HEK293T (cell line): ENCODE results near the gene MYL7.
"Not testable (repeated sequence)": the region's sequence is repeated elsewhere in the genome, so short reads cannot be mapped to it uniquely, and the experiment has no call there.

ENCODE experiments used
- CTCF ChIA-PET: fragments of 350-600 bp; formaldehyde crosslinking; extraction: SDS; loops from one replicate; lab custom pipeline; 2021; ENCODE audit warnings: antibody characterized with exemption, inconsistent platforms; lab: Yijun Ruan, JAX
- POLR2A ChIA-PET: fragments of 350-600 bp; formaldehyde crosslinking; extraction: SDS; loops from one replicate; lab custom pipeline; 2020; ENCODE audit warnings: antibody characterized with exemption, inconsistent platforms; lab: Yijun Ruan, JAX
- DNase-seq: peaks from one replicate; pipeline ENCODE4 v3.0.0; 2012; ENCODE audit warnings: mixed read lengths; ENCODE audit errors: extremely low spot score
- ARNT ChIP-seq: fragments of 450-650 bp; IDR thresholded peaks from 2 replicates; pipeline ENCODE4 v1.6.1; 2017; ENCODE audit warnings: mild to moderate bottlenecking
- BHLHE40 ChIP-seq: fragments of 450-650 bp; IDR thresholded peaks from 2 replicates; pipeline ENCODE4 v1.6.1; 2016; ENCODE audit warnings: mild to moderate bottlenecking, moderate library complexity, borderline replicate concordance
- CTBP1 ChIP-seq: fragments of 450-650 bp; IDR thresholded peaks from 2 replicates; pipeline ENCODE4 v1.6.1; 2016; ENCODE audit warnings: borderline replicate concordance
- ELF4 ChIP-seq: fragments of 450-650 bp; IDR thresholded peaks from 2 replicates; pipeline ENCODE4 v1.6.1; 2017; ENCODE audit warnings: antibody characterized with exemption
- FOXA1 ChIP-seq: fragments of 450-650 bp; IDR thresholded peaks from 2 replicates; pipeline ENCODE4 v1.6.1; 2016; ENCODE audit warnings: mild to moderate bottlenecking
- FOXK2 ChIP-seq: fragments of 450-650 bp; IDR thresholded peaks from 2 replicates; pipeline ENCODE4 v1.6.1; 2016; ENCODE audit warnings: mild to moderate bottlenecking
- FOXM1 ChIP-seq: fragments of 450-650 bp; IDR thresholded peaks from 2 replicates; pipeline ENCODE4 v1.6.1; 2017; ENCODE audit warnings: mild to moderate bottlenecking, borderline replicate concordance
- HDGF ChIP-seq: fragments of 450-650 bp; IDR thresholded peaks from 2 replicates; pipeline ENCODE4 v1.6.1; 2017; ENCODE audit warnings: antibody characterized with exemption, borderline replicate concordance
- L3MBTL2 ChIP-seq: fragments of 450-650 bp; conservative IDR thresholded peaks from 2 replicates; pipeline ENCODE4 v1.6.1; 2016; ENCODE audit warnings: mild to moderate bottlenecking
- LEF1 ChIP-seq: fragments of 450-650 bp; IDR thresholded peaks from 2 replicates; pipeline ENCODE4 v1.6.1; 2017; ENCODE audit warnings: mild to moderate bottlenecking, borderline replicate concordance
- NFRKB ChIP-seq: fragments of 450-650 bp; IDR thresholded peaks from 2 replicates; pipeline ENCODE4 v1.6.1; 2016; ENCODE audit warnings: mild to moderate bottlenecking, moderate library complexity
- PKNOX1 ChIP-seq: fragments of 450-650 bp; IDR thresholded peaks from 2 replicates; pipeline ENCODE4 v1.6.1; 2016
- SP1 ChIP-seq: fragments of 450-650 bp; IDR thresholded peaks from 2 replicates; pipeline ENCODE4 v1.6.1; 2017
- SUZ12 ChIP-seq: fragments of 450-650 bp; IDR thresholded peaks from 2 replicates; pipeline ENCODE4 v1.6.1; 2016; ENCODE audit warnings: mild to moderate bottlenecking
- TARDBP ChIP-seq: fragments of 450-650 bp; IDR thresholded peaks from 2 replicates; pipeline ENCODE4 v1.6.1; 2016
- ZNF384 ChIP-seq: fragments of 450-650 bp; IDR thresholded peaks from 2 replicates; pipeline ENCODE4 v1.6.1; 2016

MYL7 gene

DNA sequence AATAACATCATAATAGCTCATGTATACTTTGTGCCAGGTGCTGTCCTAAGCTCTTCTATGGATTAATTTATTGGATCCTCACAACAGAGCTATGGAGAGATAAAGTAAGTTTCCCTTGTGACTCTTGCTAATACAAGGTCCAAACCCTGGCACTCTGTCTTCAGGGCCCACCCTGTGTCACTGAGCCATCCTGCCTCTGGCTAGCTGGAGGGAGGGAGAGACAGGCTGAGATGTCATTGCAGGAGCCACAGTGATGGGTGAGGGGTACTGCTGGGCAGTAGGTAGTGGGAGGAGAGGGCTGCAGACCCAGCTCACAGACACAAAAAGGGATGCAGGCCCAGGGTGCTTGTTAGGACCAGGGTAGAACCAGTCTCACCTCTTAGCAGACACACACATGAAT is 31.2 kb upstream of the MYL7 start:
- TF ChIP-seq TARDBP (no peak), SUZ12 (no peak), ZNF384 (no peak), BHLHE40 (no peak), HDGF (no peak), L3MBTL2 (no peak), SP1 (no peak), ARNT (no peak), NFRKB (no peak), PKNOX1 (no peak), FOXK2 (no peak), ELF4 (no peak), FOXA1 (no peak)
- no peak for DNase-seq
- CTCF ChIA-PET = interaction anchor here (0.6 kb wide), 1 partner anchor 293 kb away, joined by 3 read pairs; no protein-coding TSS in a partner anchor
- POLR2A ChIA-PET = no interaction called here

- CTCF ChIA-PET = interaction anchor here (0.6 kb wide), 1 partner anchor 294 kb away, joined by 3 read pairs; no protein-coding TSS in a partner anchor
- POLR2A ChIA-PET, DNase-seq: not testable (repeated sequence)
Measured at GRCh38 chr7:44171901-44172300, 30.8 kb upstream of the MYL7 start.

DNA sequence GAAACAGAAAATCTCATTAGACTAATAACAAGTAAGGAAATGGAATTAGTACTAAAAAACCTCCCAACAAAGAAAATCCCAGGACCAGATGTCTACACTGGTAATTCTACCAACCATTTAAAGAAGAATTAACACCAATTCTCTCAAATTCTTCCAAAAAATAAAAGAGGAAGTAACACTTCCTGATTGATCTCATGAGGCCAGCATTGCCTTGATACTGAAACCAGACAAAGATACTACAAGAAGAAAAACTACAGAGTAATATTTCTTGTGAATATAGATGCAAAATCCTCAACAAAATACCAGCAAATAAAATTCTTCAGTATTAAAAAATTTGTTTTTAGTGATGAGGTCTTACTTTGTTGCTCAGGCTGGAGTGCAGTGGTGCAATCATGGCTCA is 26.8 kb upstream of the MYL7 start:
- TF ChIP-seq HDGF = no peak
- no peak for TF ChIP-seq FOXA1
- no peak for TF ChIP-seq ARNT
- TF ChIP-seq SUZ12 = no peak
- TF ChIP-seq ZNF384 = no peak
- TF ChIP-seq FOXM1 = no peak
- no peak for TF ChIP-seq TARDBP
- no peak for TF ChIP-seq CTBP1
- TF ChIP-seq L3MBTL2 = no peak
- ChIA-PET POLR2A (no interaction called here), CTCF (interaction anchor here (0.6 kb wide), 1 partner anchor 83 kb away, joined by 3 read pairs; no protein-coding TSS in a partner anchor)
- DNase-seq = no peak

DNA sequence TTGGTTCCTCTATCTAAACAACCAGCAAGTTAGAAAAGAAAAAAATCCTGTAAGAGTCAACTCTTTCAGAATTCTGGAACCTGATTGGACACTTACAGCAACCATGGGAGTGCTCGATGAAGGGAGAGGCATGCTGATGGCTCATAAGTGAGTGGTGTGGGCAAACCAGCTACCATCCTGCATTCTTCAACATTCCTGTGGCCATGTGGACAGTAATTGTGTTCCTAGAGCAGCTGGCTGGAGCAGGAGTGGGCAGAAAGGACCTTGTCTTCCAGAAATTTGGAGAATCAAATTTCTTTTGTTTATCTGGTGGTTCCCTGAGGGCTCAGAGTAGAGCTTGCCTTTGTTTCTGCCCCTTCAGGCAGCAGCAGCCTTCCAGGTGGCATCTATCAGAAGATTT is 22.5 kb upstream of the MYL7 start:
- ChIA-PET CTCF (no interaction called here), POLR2A (no interaction called here)
- no peak for TF ChIP-seq SUZ12
- DNase-seq = no peak

GRCh38 chr7:44162785-44163395 is 21.8 kb upstream of the MYL7 start:
- DNase-seq = no peak
- POLR2A ChIA-PET = no interaction called here
- CTCF ChIA-PET = no interaction called here
- TF ChIP-seq ARNT (no peak), ELF4 (no peak), FOXM1 (no peak), BHLHE40 (no peak), PKNOX1 (no peak), TARDBP (no peak), LEF1 (no peak)

GRCh38 chr7:44162179-44162578 is 21.0 kb upstream of the MYL7 start:
- TF ChIP-seq ARNT = no peak
- DNase-seq = no peak
- CTCF ChIA-PET = no interaction called here
- POLR2A ChIA-PET = no interaction called here

DNA sequence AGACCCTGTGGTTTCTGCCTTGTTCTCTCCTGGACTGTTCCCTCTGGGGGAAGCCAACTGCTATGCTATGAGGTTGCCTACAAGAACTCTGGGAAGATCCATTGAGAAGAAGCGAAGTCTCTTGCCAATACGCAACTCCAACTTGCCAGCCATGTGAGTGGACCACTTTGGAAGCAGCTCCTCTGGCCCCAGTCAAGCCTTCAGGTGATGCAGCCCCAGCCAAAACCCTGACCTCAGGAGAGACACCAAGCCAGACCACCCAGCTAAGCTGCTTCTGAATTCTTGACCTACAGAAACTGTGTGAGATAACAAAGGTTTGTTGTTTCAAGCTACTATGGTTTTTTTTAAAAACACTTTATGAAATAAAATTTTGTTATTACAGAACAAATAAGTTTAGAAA is 20.2 kb upstream of the MYL7 start:
- POLR2A ChIA-PET = no interaction called here
- no peak for DNase-seq
- CTCF ChIA-PET = no interaction called here
- no peak for TF ChIP-seq SUZ12
- no peak for TF ChIP-seq CTBP1
- no peak for TF ChIP-seq TARDBP
- no peak for TF ChIP-seq FOXA1
- no peak for TF ChIP-seq BHLHE40
- no peak for TF ChIP-seq SP1
- no peak for TF ChIP-seq PKNOX1
- TF ChIP-seq L3MBTL2 = no peak
- no peak for TF ChIP-seq ZNF384
- TF ChIP-seq ELF4 = no peak
- no peak for TF ChIP-seq HDGF
- no peak for TF ChIP-seq ARNT
